Mesendoderm (in vitro differentiated cells): ENCODE measurements around the gene COL4A3.

Experiments used
- DNase-seq: peaks from one replicate; pipeline ENCODE4 v3.0.0; 2013
- H2AK5ac ChIP-seq: 2 replicates; pipeline ENCODE4 v1.6.1; 2013; ENCODE audit warnings: low read length, inconsistent platforms
- H2BK120ac ChIP-seq: 2 replicates; pipeline ENCODE4 v1.6.1; 2013; ENCODE audit warnings: low read depth, mild to moderate bottlenecking, low read length, moderate library complexity, mixed read lengths
- H2BK15ac ChIP-seq: replicated peaks from 2 replicates; pipeline ENCODE4 v1.6.1; 2013; ENCODE audit warnings: low read depth, mild to moderate bottlenecking, moderate library complexity
- H2BK5ac ChIP-seq: 2 replicates; pipeline ENCODE4 v1.6.1; 2013; ENCODE audit warnings: low read length, inconsistent platforms
- H3K18ac ChIP-seq: 2 replicates; pipeline ENCODE4 v1.6.1; 2013; ENCODE audit warnings: mild to moderate bottlenecking, low read length, mixed read lengths
- H3K23ac ChIP-seq: one replicate; pipeline ENCODE4 v1.6.1; 2013; ENCODE audit warnings: low read length
- H3K27ac ChIP-seq: 2 replicates; pipeline ENCODE4 v1.5.1; 2013; ENCODE audit warnings: low read depth, mild to moderate bottlenecking, inconsistent platforms, low read length, moderate library complexity
- H3K27me3 ChIP-seq: 2 replicates; pipeline ENCODE4 v1.6.1; 2013; ENCODE audit warnings: low read length, control low read depth, mild to moderate bottlenecking, inconsistent platforms; ENCODE audit not compliant: insufficient read depth, poor library complexity
- H3K36me3 ChIP-seq: 2 replicates; pipeline ENCODE4 v1.6.1; 2013; ENCODE audit warnings: low read length, inconsistent platforms; ENCODE audit not compliant: control insufficient read depth, insufficient read depth
- H3K4ac ChIP-seq: one replicate; pipeline ENCODE4 v1.6.1; 2013; ENCODE audit warnings: low read depth, mild to moderate bottlenecking, low read length, moderate library complexity
- H3K4me1 ChIP-seq: 2 replicates; pipeline ENCODE4 v1.6.1; 2013; ENCODE audit warnings: low read depth, low read length, inconsistent platforms; ENCODE audit not compliant: control insufficient read depth
- H3K4me2 ChIP-seq: 2 replicates; pipeline ENCODE4 v1.6.1; 2013; ENCODE audit warnings: low read length
- H3K4me3 ChIP-seq: 2 replicates; pipeline ENCODE4 v1.5.1; 2013; ENCODE audit warnings: mild to moderate bottlenecking, low read length
- H3K56ac ChIP-seq: one replicate; pipeline ENCODE4 v1.6.1; 2013; ENCODE audit warnings: low read length
- H3K79me1 ChIP-seq: 2 replicates; pipeline ENCODE4 v1.6.1; 2013; ENCODE audit warnings: low read length, inconsistent platforms
- H3K79me2 ChIP-seq: 2 replicates; pipeline ENCODE4 v1.6.1; 2013; ENCODE audit warnings: mild to moderate bottlenecking, low read length; ENCODE audit not compliant: control insufficient read depth, insufficient read depth
- H3K9ac ChIP-seq: 2 replicates; pipeline ENCODE4 v1.6.1; 2013; ENCODE audit warnings: low read length, inconsistent platforms
- H4K5ac ChIP-seq: one replicate; pipeline ENCODE4 v1.6.1; 2013; ENCODE audit warnings: low read length
- H4K8ac ChIP-seq: one replicate; pipeline ENCODE4 v1.6.1; 2013; ENCODE audit warnings: low read depth, mild to moderate bottlenecking, control low read depth, low read length, moderate library complexity
- WGBS: extraction: QIAGEN DNeasy Blood & Tissue Kit; methylation state at CpG from one replicate; pipeline ENCODE4 v1.1.7; 2013; ENCODE audit warnings: low lambda C conversion rate, missing lambda C conversion rate; ENCODE audit not compliant: insufficient coverage; ENCODE audit errors: extremely low coverage; 5-methylcytosine and 5-hydroxymethylcytosine counted together

Gene COL4A3

GRCh38 chr2:227177592-227178336 is 13.3 kb downstream of the COL4A3 start:
- no peaks in the 10 kb centered on the region for H3K36me3 ChIP-seq
- no peak overlapping the region for H3K23ac ChIP-seq
- no peak overlapping the region for H4K5ac ChIP-seq
- H3K4me3 ChIP-seq: no peak overlapping the region
- no peak overlapping the region for H3K27ac ChIP-seq
- no peak overlapping the region for H3K4me2 ChIP-seq
- no peak overlapping the region for H2AK5ac ChIP-seq
- no peak overlapping the region for H3K9ac ChIP-seq
- H2BK120ac ChIP-seq: no peak overlapping the region
- H4K8ac ChIP-seq: no peak overlapping the region
- H3K56ac ChIP-seq: no peak overlapping the region
- WGBS: no CpG with 5 or more reads among the region's 12 CpGs
- no peaks in the 10 kb centered on the region for H3K27me3 ChIP-seq
- H3K4me1 ChIP-seq: no peaks in the 10 kb centered on the region
- H3K79me1 ChIP-seq: no peaks in the 10 kb centered on the region
- no peak overlapping the region for H3K4ac ChIP-seq
- H3K18ac ChIP-seq: no peak overlapping the region
- no peaks in the 10 kb centered on the region for H3K79me2 ChIP-seq
- no peak for DNase-seq
- H2BK5ac ChIP-seq: no peak overlapping the region
- no peak overlapping the region for H2BK15ac ChIP-seq

GRCh38 chr2:227179988-227180685 is 15.7 kb downstream of the COL4A3 start:
- no peak overlapping the region for H2BK5ac ChIP-seq
- H2BK120ac ChIP-seq: no peak overlapping the region
- DNase-seq: no peak
- no peak overlapping the region for H3K4me3 ChIP-seq
- no peak overlapping the region for H3K4me2 ChIP-seq
- H3K79me1 ChIP-seq: no peaks in the 10 kb centered on the region
- H3K18ac ChIP-seq: no peak overlapping the region
- no peak overlapping the region for H4K5ac ChIP-seq
- H3K23ac ChIP-seq: no peak overlapping the region
- no peaks in the 10 kb centered on the region for H3K4me1 ChIP-seq
- H3K36me3 ChIP-seq: no peaks in the 10 kb centered on the region
- no peaks in the 10 kb centered on the region for H3K79me2 ChIP-seq
- no peak overlapping the region for H3K27ac ChIP-seq
- WGBS: no CpG with 5 or more reads among the region's 11 CpGs
- H3K4ac ChIP-seq: no peak overlapping the region
- H2AK5ac ChIP-seq: no peak overlapping the region
- no peak overlapping the region for H4K8ac ChIP-seq
- no peak overlapping the region for H3K56ac ChIP-seq
- no peaks in the 10 kb centered on the region for H3K27me3 ChIP-seq
- no peak overlapping the region for H2BK15ac ChIP-seq
- H3K9ac ChIP-seq: no peak overlapping the region

- Histone ChIP-seq H3K4me3 (no peak overlapping the region), H4K8ac (no peak overlapping the region), H2BK5ac (no peak overlapping the region), H3K36me3 (no peaks in the 10 kb centered on the region), H3K27me3 (no peaks in the 10 kb centered on the region), H2BK15ac (no peak overlapping the region), H3K4me2 (no peak overlapping the region), H2BK120ac (no peak overlapping the region), H3K4ac (no peak overlapping the region), H3K9ac (no peak overlapping the region), H3K4me1 (no peaks in the 10 kb centered on the region), H3K56ac (no peak overlapping the region), H3K79me1 (no peaks in the 10 kb centered on the region), H4K5ac (no peak overlapping the region), H3K23ac (no peak overlapping the region), H3K18ac (no peak overlapping the region), H3K27ac (no peak overlapping the region), H3K79me2 (no peaks in the 10 kb centered on the region), H2AK5ac (no peak overlapping the region)
- DNase-seq: no peak
- no CpG with 5 or more reads among the region's 3 CpGs for WGBS
Observed at GRCh38 chr2:227180770-227181169, 16.3 kb downstream of the COL4A3 start.

GRCh38 chr2:227182765-227183164 is 18.3 kb downstream of the COL4A3 start:
- Histone ChIP-seq H4K8ac (no peak overlapping the region), H2BK15ac (no peak overlapping the region), H3K18ac (no peak overlapping the region), H3K36me3 (no peaks in the 10 kb centered on the region), H3K4me3 (no peak overlapping the region), H3K23ac (no peak overlapping the region), H3K79me1 (no peaks in the 10 kb centered on the region), H2BK120ac (no peak overlapping the region), H3K4ac (no peak overlapping the region), H2BK5ac (no peak overlapping the region), H3K56ac (no peak overlapping the region), H3K9ac (no peak overlapping the region), H4K5ac (no peak overlapping the region), H3K27me3 (no peaks in the 10 kb centered on the region), H3K4me2 (no peak overlapping the region), H3K27ac (no peak overlapping the region), H3K4me1 (no peaks in the 10 kb centered on the region), H2AK5ac (no peak overlapping the region), H3K79me2 (no peaks in the 10 kb centered on the region)
- no peak for DNase-seq

GRCh38 chr2:227183657-227184367 is 19.4 kb downstream of the COL4A3 start:
- Histone ChIP-seq H4K8ac (no peak overlapping the region), H3K4me1 (no peaks in the 10 kb centered on the region), H3K4ac (no peak overlapping the region), H3K79me1 (no peaks in the 10 kb centered on the region), H3K36me3 (no peaks in the 10 kb centered on the region), H3K23ac (no peak overlapping the region), H3K18ac (no peak overlapping the region), H3K27ac (no peak overlapping the region), H2BK15ac (peak overlapping the region; percentile 27), H2BK120ac (peak overlapping the region; percentile 21), H2BK5ac (no peak overlapping the region), H3K4me3 (no peak overlapping the region), H3K9ac (no peak overlapping the region), H3K27me3 (no peaks in the 10 kb centered on the region), H2AK5ac (no peak overlapping the region), H3K56ac (no peak overlapping the region), H3K4me2 (no peak overlapping the region), H4K5ac (no peak overlapping the region), H3K79me2 (no peaks in the 10 kb centered on the region)
- no CpG with 5 or more reads among the region's 2 CpGs for WGBS
- no peak for DNase-seq
